AG09309 (cell line): ENCODE measurements around the gene LOX.

ENCODE experiments used
- DNase-seq: peaks from one replicate; pipeline ENCODE4 v3.0.0-alpha.2; 2010; ENCODE audit warnings: low read depth
- H3K4me3 ChIP-seq: 2 replicates; pipeline ENCODE4 v1.5.1; 2011; ENCODE audit warnings: mild to moderate bottlenecking, low read depth, low read length, moderate library complexity; ENCODE audit not compliant: control insufficient read depth
- CTCF ChIP-seq: IDR thresholded peaks from 2 replicates; pipeline ENCODE4 v1.5.1; 2011; ENCODE audit warnings: mild to moderate bottlenecking, low read depth, low read length, inconsistent platforms; ENCODE audit not compliant: insufficient read depth, control insufficient read depth; ENCODE audit errors: missing control alignments

Gene LOX

GRCh38 chr5:122036326-122036725 is 41.7 kb downstream of the LOX start:
- TF ChIP-seq CTCF: no peak
- no peak for DNase-seq
- H3K4me3 ChIP-seq: no peak overlapping the region

- no peak for TF ChIP-seq CTCF
- no peak for DNase-seq
- no peak overlapping the region for H3K4me3 ChIP-seq
Observed at GRCh38 chr5:122035913-122036312, 42.1 kb downstream of the LOX start.

GRCh38 chr5:122031836-122032235 is 46.2 kb downstream of the LOX start:
- TF ChIP-seq CTCF: no peak
- no peak overlapping the region for H3K4me3 ChIP-seq
- no peak for DNase-seq

- no peak overlapping the region for H3K4me3 ChIP-seq
- TF ChIP-seq CTCF: no peak
- DNase-seq: no peak
Observed at GRCh38 chr5:122030251-122030650, 47.8 kb downstream of the LOX start.

GRCh38 chr5:122029818-122030217 is 48.2 kb downstream of the LOX start:
- TF ChIP-seq CTCF: no peak
- DNase-seq: no peak
- H3K4me3 ChIP-seq: no peak overlapping the region

- TF ChIP-seq CTCF: no peak
- H3K4me3 ChIP-seq: no peak overlapping the region
- no peak for DNase-seq
Observed at GRCh38 chr5:122022966-122023365, 55.1 kb downstream of the LOX start.

GRCh38 chr5:122019919-122020590 is 58.0 kb downstream of the LOX start:
- no peak overlapping the region for H3K4me3 ChIP-seq
- TF ChIP-seq CTCF: no peak
- DNase-seq: no peak
